ENCODE data around the gene NUDT14. TPM values are rescaled to one million over a fixed set of nuclear protein-coding genes. Genes with fewer than 3 reads are reported as not detected.

The NUDT14 gene
- total and polyA plus RNA-seq, 4 experiments from 2014 or later, result 10.5 to 20.2 (median 17.7) TPM

- ChIA-PET POLR2A (ENCODE audit: partially characterized antibody) (no interaction called here), CTCF (ENCODE audit: partially characterized antibody) (no interaction called here)
- H3K9me3 Mint-ChIP-seq, result no peaks in the 10 kb centered on the region
- Histone ChIP-seq H3K27ac (ENCODE audit: low read depth, low read length) (no peak overlapping the region), H3K27me3 (ENCODE audit: insufficient read depth, low read length) (no peaks in the 10 kb centered on the region), H3K4me3 (ENCODE audit: low read length in 2 of 2) (no peak overlapping the region), H3K4me1 (ENCODE audit: insufficient read depth, low read length) (no peaks in the 10 kb centered on the region), H3K36me3 (ENCODE audit: insufficient read depth, low read length) (no peaks in the 10 kb centered on the region), H3K9me3 (ENCODE audit: control insufficient read depth in 1 of 2, low read length in 2 of 2) (no peaks in the 10 kb centered on the region)
- no peak for DNase-seq
- H3K4me3 Mint-ChIP-seq, result no peak overlapping the region
- H3K27ac Mint-ChIP-seq, result no peak overlapping the region
- peaks cover 0 to 9% (median 3%) of the 10 kb centered on the region in 4 donors for H3K4me1 Mint-ChIP-seq
- H3K36me3 Mint-ChIP-seq, result peaks cover 9 to 17% of the 10 kb centered on the region in 2 donors
- no peaks in the 10 kb centered on the region for H3K27me3 Mint-ChIP-seq
- intact Hi-C loops (cut with micrococcal nuclease), result no loop called here
Measured at GRCh38 chr14:105211758-105212089, 30.6 kb upstream of the NUDT14 start.

GRCh38 chr14:105211086-105211757 lies 30.1 kb upstream of the NUDT14 start:
- POLR2A ChIA-PET (ENCODE audit: partially characterized antibody), result no interaction called here
- H3K36me3 Mint-ChIP-seq, result peaks cover 9 to 17% of the 10 kb centered on the region in 2 donors
- CTCF ChIA-PET (ENCODE audit: partially characterized antibody), result interaction anchor here (0.6 kb wide), 1 partner anchor 121 kb away, joined by 3 read pairs; no protein-coding TSS in a partner anchor

DNA sequence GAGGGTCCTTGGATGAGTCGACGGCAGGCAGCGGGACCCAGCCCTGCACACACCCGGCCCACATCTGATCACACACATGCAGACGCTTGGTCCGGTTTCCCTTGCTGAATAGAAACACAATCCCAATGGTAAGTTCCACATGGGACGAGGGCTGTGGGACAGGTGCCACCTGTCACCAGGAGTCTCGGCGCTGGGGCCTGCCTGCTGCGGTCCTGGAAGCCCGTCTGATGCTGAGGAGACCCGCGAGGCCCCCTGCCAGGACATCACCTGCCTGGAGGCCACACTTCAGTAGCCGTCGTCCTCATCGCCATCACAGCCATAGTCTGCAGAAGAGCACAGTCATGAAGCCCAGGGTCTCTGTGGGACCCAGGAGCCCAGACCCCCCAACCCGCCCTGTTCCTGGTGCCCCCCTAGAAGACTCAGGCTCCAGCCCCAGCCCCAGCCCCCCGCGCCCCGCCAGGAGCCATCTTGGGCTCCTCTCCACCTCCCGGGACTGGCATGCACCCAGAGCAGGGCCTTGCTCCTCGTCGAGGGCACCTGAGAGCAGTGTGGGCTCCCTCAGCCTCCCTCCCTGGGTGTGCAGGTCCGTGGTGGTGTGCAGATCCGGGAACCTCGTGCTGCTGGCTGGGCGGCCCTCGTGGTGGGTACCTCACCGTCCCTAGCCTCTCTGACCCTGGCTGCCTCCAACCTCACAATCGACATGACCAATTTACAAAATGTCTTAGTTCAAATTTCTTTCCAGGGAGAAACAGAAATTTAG lies 29.3 kb upstream of the NUDT14 start:
- Mint-ChIP-seq H3K4me1 (peaks cover 0 to 6% (median 2%) of the 10 kb centered on the region in 4 donors), H3K27me3 (no peaks in the 10 kb centered on the region), H3K9me3 (no peaks in the 10 kb centered on the region), H3K27ac (no peak overlapping the region), H3K4me3 (no peak overlapping the region), H3K36me3 (peaks cover 9 to 17% of the 10 kb centered on the region in 2 donors)
- POLR2A ChIA-PET (ENCODE audit: partially characterized antibody), result no interaction called here
- intact Hi-C loops (cut with micrococcal nuclease), result no loop called here
- CTCF ChIA-PET (ENCODE audit: partially characterized antibody), result interaction anchor here (0.6 kb wide), 1 partner anchor 120 kb away, joined by 3 read pairs; no protein-coding TSS in a partner anchor
- Histone ChIP-seq H3K4me1 (ENCODE audit: insufficient read depth, low read length) (no peaks in the 10 kb centered on the region), H3K27ac (ENCODE audit: low read depth, low read length) (no peak overlapping the region), H3K9me3 (ENCODE audit: control insufficient read depth in 1 of 2, low read length in 2 of 2) (no peaks in the 10 kb centered on the region), H3K27me3 (ENCODE audit: insufficient read depth, low read length) (no peaks in the 10 kb centered on the region), H3K4me3 (ENCODE audit: low read length in 2 of 2) (no peak overlapping the region), H3K36me3 (ENCODE audit: insufficient read depth, low read length) (no peaks in the 10 kb centered on the region)
- DNase-seq, result no peak

More at GRCh38 chr14:105211086-105211757, 30.1 kb upstream of the NUDT14 start:
- H3K4me3 ChIP-seq (ENCODE audit: low read length in 2 of 2), result no peak overlapping the region
- Mint-ChIP-seq H3K9me3 (no peaks in the 10 kb centered on the region), H3K4me1 (peaks cover 0 to 9% (median 3%) of the 10 kb centered on the region in 4 donors), H3K27ac (no peak overlapping the region), H3K27me3 (no peaks in the 10 kb centered on the region), H3K4me3 (no peak overlapping the region)
- intact Hi-C loops (cut with micrococcal nuclease), result no loop called here
- DNase-seq, result peak in 1 of 5 donors; percentile 24
- H3K36me3 ChIP-seq (ENCODE audit: insufficient read depth, low read length), result no peaks in the 10 kb centered on the region
- H3K4me1 ChIP-seq (ENCODE audit: insufficient read depth, low read length), result no peaks in the 10 kb centered on the region
- no peak overlapping the region for H3K27ac ChIP-seq (ENCODE audit: low read depth, low read length)
- no peaks in the 10 kb centered on the region for H3K27me3 ChIP-seq (ENCODE audit: insufficient read depth, low read length)
- no peaks in the 10 kb centered on the region for H3K9me3 ChIP-seq (ENCODE audit: control insufficient read depth in 1 of 2, low read length in 2 of 2)

DNA sequence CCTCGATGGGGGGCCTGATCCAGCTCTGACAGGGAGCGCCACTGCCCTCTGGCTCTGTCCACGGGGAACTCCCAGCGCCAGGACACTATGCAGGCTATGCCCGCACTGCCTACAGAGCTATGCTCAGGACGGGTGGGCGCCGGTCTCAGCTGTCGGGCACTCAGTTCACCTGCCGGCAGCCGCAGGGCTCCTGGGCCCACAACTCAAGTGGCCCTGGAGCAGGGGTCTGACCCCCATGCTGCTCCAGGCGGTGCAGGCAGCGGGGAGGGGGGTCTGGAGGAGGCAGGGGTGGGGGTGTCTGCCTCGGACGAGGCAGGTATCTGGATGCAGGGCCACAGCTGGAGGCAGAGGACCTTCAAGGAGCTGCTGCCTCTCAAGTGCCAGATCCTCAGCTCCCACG lies 28.5 kb upstream of the NUDT14 start:
- no peaks in the 10 kb centered on the region for H3K9me3 ChIP-seq (ENCODE audit: control insufficient read depth in 1 of 2, low read length in 2 of 2)
- no peaks in the 10 kb centered on the region for H3K4me1 ChIP-seq (ENCODE audit: insufficient read depth, low read length)
- Mint-ChIP-seq H3K9me3 (no peaks in the 10 kb centered on the region), H3K36me3 (peaks cover 4 to 11% of the 10 kb centered on the region in 2 donors), H3K4me3 (no peak overlapping the region), H3K4me1 (peaks cover 0 to under 1% (median 0%) of the 10 kb centered on the region in 4 donors), H3K27me3 (no peaks in the 10 kb centered on the region), H3K27ac (no peak overlapping the region)
- CTCF ChIA-PET (ENCODE audit: partially characterized antibody), result no interaction called here
- no peak overlapping the region for H3K27ac ChIP-seq (ENCODE audit: low read depth, low read length)
- no peaks in the 10 kb centered on the region for H3K36me3 ChIP-seq (ENCODE audit: insufficient read depth, low read length)
- intact Hi-C loops (cut with micrococcal nuclease), result no loop called here
- DNase-seq, result peak in 1 of 5 donors; percentile 38
- POLR2A ChIA-PET (ENCODE audit: partially characterized antibody), result no interaction called here
- H3K27me3 ChIP-seq (ENCODE audit: insufficient read depth, low read length), result no peaks in the 10 kb centered on the region
- no peak overlapping the region for H3K4me3 ChIP-seq (ENCODE audit: low read length in 2 of 2)

DNA sequence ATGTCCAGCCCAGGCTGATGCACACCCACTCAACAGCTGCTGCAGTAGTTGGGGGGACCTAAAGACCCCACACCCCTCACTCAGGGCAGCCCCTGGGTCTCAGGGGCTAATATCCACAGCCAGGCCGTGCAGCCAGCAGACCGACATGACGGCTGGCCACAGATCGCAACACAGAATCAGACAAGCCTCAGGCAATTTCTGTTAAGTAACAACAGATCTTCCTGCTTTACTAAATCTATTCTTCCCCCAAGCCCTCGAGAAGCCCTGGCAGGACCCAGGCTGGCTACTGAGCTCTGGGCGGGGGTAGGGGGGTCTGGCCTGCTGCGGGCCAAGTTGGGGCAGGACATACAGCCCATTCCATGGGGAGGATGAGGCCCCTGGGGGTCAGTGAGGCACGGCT lies 28.0 kb upstream of the NUDT14 start:
- CTCF ChIA-PET (ENCODE audit: partially characterized antibody), result no interaction called here
- Histone ChIP-seq H3K9me3 (ENCODE audit: control insufficient read depth in 1 of 2, low read length in 2 of 2) (no peaks in the 10 kb centered on the region), H3K4me1 (ENCODE audit: insufficient read depth, low read length) (no peaks in the 10 kb centered on the region), H3K27me3 (ENCODE audit: insufficient read depth, low read length) (no peaks in the 10 kb centered on the region), H3K27ac (ENCODE audit: low read depth, low read length) (no peak overlapping the region), H3K4me3 (ENCODE audit: low read length in 2 of 2) (no peak overlapping the region), H3K36me3 (ENCODE audit: insufficient read depth, low read length) (no peaks in the 10 kb centered on the region)
- Mint-ChIP-seq H3K27me3 (no peaks in the 10 kb centered on the region), H3K27ac (no peak overlapping the region), H3K9me3 (no peaks in the 10 kb centered on the region), H3K36me3 (peaks cover 4 to 11% of the 10 kb centered on the region in 2 donors), H3K4me3 (no peak overlapping the region), H3K4me1 (peaks cover 0 to 6% (median 1%) of the 10 kb centered on the region in 4 donors)
- POLR2A ChIA-PET (ENCODE audit: partially characterized antibody), result no interaction called here
- DNase-seq, result peak in 1 of 5 donors; percentile 27
- intact Hi-C loops (cut with micrococcal nuclease), result no loop called here

GRCh38 chr14:105208738-105209075 lies 27.6 kb upstream of the NUDT14 start:
- POLR2A ChIA-PET (ENCODE audit: partially characterized antibody), result no interaction called here
- CTCF ChIA-PET (ENCODE audit: partially characterized antibody), result no interaction called here
- intact Hi-C loops (cut with micrococcal nuclease), result no loop called here
- Mint-ChIP-seq H3K4me1 (peaks cover 0 to 6% (median 1%) of the 10 kb centered on the region in 4 donors), H3K36me3 (peaks cover 4 to 11% of the 10 kb centered on the region in 2 donors), H3K4me3 (no peak overlapping the region), H3K27me3 (no peaks in the 10 kb centered on the region), H3K9me3 (no peaks in the 10 kb centered on the region), H3K27ac (no peak overlapping the region)
- Histone ChIP-seq H3K4me1 (ENCODE audit: insufficient read depth, low read length) (no peaks in the 10 kb centered on the region), H3K27me3 (ENCODE audit: insufficient read depth, low read length) (no peaks in the 10 kb centered on the region), H3K27ac (ENCODE audit: low read depth, low read length) (no peak overlapping the region), H3K36me3 (ENCODE audit: insufficient read depth, low read length) (no peaks in the 10 kb centered on the region), H3K9me3 (ENCODE audit: control insufficient read depth in 1 of 2, low read length in 2 of 2) (no peaks in the 10 kb centered on the region), H3K4me3 (ENCODE audit: low read length in 2 of 2) (no peak overlapping the region)
- DNase-seq, result peak in 1 of 5 donors; percentile 29

GRCh38 chr14:105207996-105208737 lies 27.1 kb upstream of the NUDT14 start:
- H3K27ac Mint-ChIP-seq, result no peak overlapping the region
- peak in 1 of 5 donors; percentile 24 for DNase-seq
- no peaks in the 10 kb centered on the region for H3K36me3 ChIP-seq (ENCODE audit: insufficient read depth, low read length)
- POLR2A ChIA-PET (ENCODE audit: partially characterized antibody), result no interaction called here
- CTCF ChIA-PET (ENCODE audit: partially characterized antibody), result interaction anchor here (1.0 to 1.4 kb wide), 2 partner anchors 14 to 28 kb away, joined by 3 to 4 read pairs; no protein-coding TSS in a partner anchor
- peaks cover 0 to 6% (median 1%) of the 10 kb centered on the region in 4 donors for H3K4me1 Mint-ChIP-seq
- intact Hi-C loops (cut with micrococcal nuclease), result no loop called here
- no peaks in the 10 kb centered on the region for H3K27me3 Mint-ChIP-seq
- peaks cover 2% of the 10 kb centered on the region for H3K4me1 ChIP-seq (ENCODE audit: insufficient read depth, low read length)
- H3K9me3 Mint-ChIP-seq, result no peaks in the 10 kb centered on the region
- no peaks in the 10 kb centered on the region for H3K27me3 ChIP-seq (ENCODE audit: insufficient read depth, low read length)
- H3K27ac ChIP-seq (ENCODE audit: low read depth, low read length), result no peak overlapping the region
- H3K4me3 ChIP-seq (ENCODE audit: low read length in 2 of 2), result no peak overlapping the region
- H3K9me3 ChIP-seq (ENCODE audit: control insufficient read depth in 1 of 2, low read length in 2 of 2), result no peaks in the 10 kb centered on the region
- no peak overlapping the region for H3K4me3 Mint-ChIP-seq
- H3K36me3 Mint-ChIP-seq, result peaks cover 4 to 11% of the 10 kb centered on the region in 2 donors
